ENCODE results near the gene SPTAN1. TPM values are rescaled to one million over a fixed set of nuclear protein-coding genes. Genes with fewer than 3 reads are reported as not detected.

The SPTAN1 gene
- total RNA-seq, 1 experiment from 2014 or later: 111 TPM

- ATAC-seq: peak; percentile 69
- Histone ChIP-seq H3K9me2 (ENCODE audit: insufficient read depth) (no peaks in the 10 kb centered on the region), H3K27ac (ENCODE audit: low read depth, low read length) (peak overlapping the region; percentile 99), H3K27me3 (ENCODE audit: insufficient read depth, low read length) (no peaks in the 10 kb centered on the region), H3K9me3 (ENCODE audit: control insufficient read depth in 1 of 2, insufficient read depth in 1 of 2, low read depth in 1 of 2, low read length in 2 of 2) (no peaks in the 10 kb centered on the region), H4K20me1 (ENCODE audit: insufficient read depth) (no peaks in the 10 kb centered on the region), H3K4me2 (ENCODE audit: low read length) (peak overlapping the region; percentile 93), H3K4me3 (replicated peaks in 1 of 2; ENCODE audit: low read depth in 1 of 2, low read length in 2 of 2) (peak overlapping the region; percentile 35 to 53), H3K9ac (ENCODE audit: low read length) (peak overlapping the region; percentile 80), H3K4me1 (ENCODE audit: control insufficient read depth in 1 of 2, insufficient read depth in 2 of 2, low read length in 2 of 2) (peaks cover 28 to 46% of the 10 kb centered on the region in 2 experiments), H2AFZ (ENCODE audit: low read depth, low read length, poor library complexity, severe bottlenecking) (no peak overlapping the region), H3K36me3 (ENCODE audit: control insufficient read depth in 1 of 2, insufficient read depth in 2 of 2, low read length in 2 of 2) (peaks cover 13 to 47% of the 10 kb centered on the region in 2 experiments), H3K79me2 (ENCODE audit: insufficient read depth, low read length) (peaks cover 42% of the 10 kb centered on the region)
- POLR2A ChIA-PET: interaction anchor here (0.6 to 1.7 kb wide), 11 partner anchors 10 to 400 kb away, joined by 3 to 11 read pairs (median 4); partner anchors contain the start of genes DYNC2I2 and MIGA2
- intact Hi-C loops (cut with micrococcal nuclease): loop anchor here (1.0 to 5.0 kb wide), 3 partner anchors 8 to 339 kb away; partner anchors contain the start of genes KYAT1 and LRRC8A
- TF ChIP-seq ZFX (IDR thresholded peaks at IDR 0.05): no peak
- TF ChIP-seq CTCF (IDR thresholded peaks at IDR 0.05 in 2 of 3, conservative IDR thresholded peaks at IDR 0.05 in 1 of 3; ENCODE audit: borderline replicate concordance in 1 of 3, insufficient read depth in 1 of 3, low read depth in 2 of 3, low read length in 2 of 3): peak in 2 of 3 experiments; percentile 50 to 55; a peak in 4 of 6 replicates
- RAD21 ChIA-PET (ENCODE audit: low non-redundant PET in 1 of 2, low total read pairs in 2 of 2, uncharacterized antibody in 2 of 2, unreplicated experiment in 2 of 2): interaction anchor here (0.6 to 1.4 kb wide), 3 partner anchors 20 to 197 kb away, joined by 3 to 5 read pairs (median 4); no protein-coding TSS in a partner anchor
- CTCF ChIA-PET: interaction anchor here (0.6 to 2.0 kb wide), 25 partner anchors 9 to 496 kb away, joined by 3 to 14 read pairs (median 3); partner anchors contain the start of genes CERCAM, ENDOG, SET and ZDHHC12
- BruUV-seq (replicated peaks): no TSS peak
- no peak for DNase-seq (ENCODE audit: low read depth, low spot score)
These were observed 83.6 kb downstream of the SPTAN1 start for GRCh38 chr9:128636024-128636390.
